Fibroblast of lung (primary cell): ENCODE measurements around the gene IL17B. TPM values are rescaled to one million over a fixed set of nuclear protein-coding genes. Genes with fewer than 3 reads are reported as not detected.

ENCODE experiments used
- DNase-seq, 2 donors: peaks; one replicate each; pipeline versions ENCODE4 v3.0.0 to v3.0.0-alpha.2; 2010; ENCODE audit warnings: low read depth in 2 of 2
- H2AFZ ChIP-seq: 2 replicates; pipeline ENCODE4 v1.5.1; 2012; ENCODE audit warnings: low read length, control low read depth, inconsistent platforms
- H3K27ac ChIP-seq: 2 replicates; pipeline ENCODE4 v1.5.1; 2011; ENCODE audit warnings: low read length, control low read depth; ENCODE audit not compliant: insufficient read depth
- H3K27me3 ChIP-seq: 2 replicates; pipeline ENCODE4 v1.5.1; 2011; ENCODE audit warnings: mild to moderate bottlenecking, low read length; ENCODE audit not compliant: control insufficient read depth, insufficient read depth
- H3K36me3 ChIP-seq: 2 replicates; pipeline ENCODE4 v1.5.1; 2011; ENCODE audit warnings: low read length; ENCODE audit not compliant: control insufficient read depth, insufficient read depth
- H3K4me1 ChIP-seq: 2 replicates; pipeline ENCODE4 v1.5.1; 2011; ENCODE audit warnings: low read length; ENCODE audit not compliant: control insufficient read depth, insufficient read depth; ENCODE audit errors: extremely low read depth
- H3K4me2 ChIP-seq: 2 replicates; pipeline ENCODE4 v1.5.1; 2011; ENCODE audit warnings: low read length, control low read depth; ENCODE audit not compliant: insufficient read depth; ENCODE audit errors: extremely low read depth
- H3K4me3 ChIP-seq, 4 experiments: fragments of 200-600 bp in 1 of 4; sonication (generic) in 1 of 4; replicated peaks in 1 of 4; 2 replicates each; pipeline ENCODE4 v1.5.1; 2011 to 2016; ENCODE audit warnings: low read length in 4 of 4, low read depth in 3 of 4, mild to moderate bottlenecking in 3 of 4, control low read depth in 2 of 4, inconsistent platforms in 1 of 4, mixed read lengths in 1 of 4; ENCODE audit not compliant: insufficient read depth in 1 of 4; ENCODE audit errors: control extremely low read depth in 1 of 4
- H3K79me2 ChIP-seq: 2 replicates; pipeline ENCODE4 v1.5.1; 2012; ENCODE audit warnings: mild to moderate bottlenecking, low read length, inconsistent platforms; ENCODE audit not compliant: control insufficient read depth, insufficient read depth
- H3K9ac ChIP-seq: 2 replicates; pipeline ENCODE4 v1.5.1; 2011; ENCODE audit warnings: mild to moderate bottlenecking, low read length, control low read depth; ENCODE audit not compliant: insufficient read depth
- H3K9me3 ChIP-seq: 2 replicates; pipeline ENCODE4 v1.5.1; 2012; ENCODE audit warnings: low read depth, low read length; ENCODE audit not compliant: control insufficient read depth, insufficient read depth
- H4K20me1 ChIP-seq: 2 replicates; pipeline ENCODE4 v1.5.1; 2011; ENCODE audit warnings: low read length; ENCODE audit not compliant: control insufficient read depth, insufficient read depth; ENCODE audit errors: extremely low read depth
- EZH2 ChIP-seq: IDR thresholded peaks from 2 replicates; pipeline ENCODE4 v1.5.1; 2012; ENCODE audit warnings: low read length, control low read depth, mild to moderate bottlenecking; ENCODE audit errors: missing control alignments
- polyA plus RNA-seq, 2 donors: library from polyadenylated mRNA; depleted of rRNA in 1 of 2; stranded (reverse) in 1 of 2; unstranded in 1 of 2; fragments of >200 nt; gene quantifications; 2 replicates each; pipeline ENCODE4 v1.2.1, GENCODE V29; 2011 to 2012; ENCODE audit warnings: missing spikeins in 1 of 2
- total RNA-seq: library from RNA; depleted of rRNA; stranded (reverse); fragments of >200 nt; gene quantifications from 2 replicates; pipeline ENCODE4 v1.2.1, GENCODE V29; 2014
- TF ChIP-seq, protein P1 (sequence below), 2 donors: IDR thresholded peaks in 1 of 2; conservative IDR thresholded peaks in 1 of 2; 1 replicate in 1 of 2; 2 replicates in 1 of 2; pipeline ENCODE4 v1.5.1; 2011 to 2012; ENCODE audit warnings: low read length in 2 of 2, control low read depth in 1 of 2, inconsistent platforms in 1 of 2, low read depth in 1 of 2, mild to moderate bottlenecking in 1 of 2

The IL17B gene
- total and polyA plus RNA-seq, 2 donors (not counting 1 experiment from before 2014, with no cell fraction given) = 0.34 TPM; not detected in 1

DNA sequence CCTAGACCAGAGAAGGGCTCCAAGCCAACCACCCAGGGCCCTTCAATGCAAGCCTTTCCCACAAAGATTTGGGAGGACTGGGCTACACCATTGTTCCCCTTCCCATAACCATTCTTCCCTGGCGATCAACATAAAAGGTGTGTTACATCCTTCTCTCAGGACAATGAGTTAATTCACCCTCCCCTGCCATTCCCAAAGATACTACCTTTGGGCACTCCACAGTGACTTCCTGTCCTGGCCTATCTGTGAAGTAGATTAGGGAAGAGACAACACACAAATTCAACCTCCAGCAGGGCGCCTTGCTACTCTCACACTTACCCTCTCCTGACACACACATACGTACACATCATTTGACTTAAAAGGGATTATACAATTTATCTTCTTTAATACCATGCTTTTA is 23.2 kb upstream of the IL17B start:
- peaks cover 8% of the 10 kb centered on the region for H3K79me2 ChIP-seq
- H2AFZ ChIP-seq = no peak overlapping the region
- no peak overlapping the region for H3K27ac ChIP-seq
- TF ChIP-seq, protein P1, sequence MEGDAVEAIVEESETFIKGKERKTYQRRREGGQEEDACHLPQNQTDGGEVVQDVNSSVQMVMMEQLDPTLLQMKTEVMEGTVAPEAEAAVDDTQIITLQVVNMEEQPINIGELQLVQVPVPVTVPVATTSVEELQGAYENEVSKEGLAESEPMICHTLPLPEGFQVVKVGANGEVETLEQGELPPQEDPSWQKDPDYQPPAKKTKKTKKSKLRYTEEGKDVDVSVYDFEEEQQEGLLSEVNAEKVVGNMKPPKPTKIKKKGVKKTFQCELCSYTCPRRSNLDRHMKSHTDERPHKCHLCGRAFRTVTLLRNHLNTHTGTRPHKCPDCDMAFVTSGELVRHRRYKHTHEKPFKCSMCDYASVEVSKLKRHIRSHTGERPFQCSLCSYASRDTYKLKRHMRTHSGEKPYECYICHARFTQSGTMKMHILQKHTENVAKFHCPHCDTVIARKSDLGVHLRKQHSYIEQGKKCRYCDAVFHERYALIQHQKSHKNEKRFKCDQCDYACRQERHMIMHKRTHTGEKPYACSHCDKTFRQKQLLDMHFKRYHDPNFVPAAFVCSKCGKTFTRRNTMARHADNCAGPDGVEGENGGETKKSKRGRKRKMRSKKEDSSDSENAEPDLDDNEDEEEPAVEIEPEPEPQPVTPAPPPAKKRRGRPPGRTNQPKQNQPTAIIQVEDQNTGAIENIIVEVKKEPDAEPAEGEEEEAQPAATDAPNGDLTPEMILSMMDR (conservative IDR thresholded peaks at IDR 0.05 in 1 of 2, IDR thresholded peaks at IDR 0.05 in 1 of 2; ENCODE audit: low read depth in 1 of 2, low read length in 2 of 2) = no peak
- no peaks in the 10 kb centered on the region for H3K9me3 ChIP-seq
- no peak overlapping the region for H3K9ac ChIP-seq
- no peak overlapping the region for H3K4me2 ChIP-seq
- peaks cover 35% of the 10 kb centered on the region for H3K4me1 ChIP-seq
- H4K20me1 ChIP-seq = no peaks in the 10 kb centered on the region
- H3K36me3 ChIP-seq = no peaks in the 10 kb centered on the region
- H3K4me3 ChIP-seq = no peak overlapping the region
- no peaks in the 10 kb centered on the region for H3K27me3 ChIP-seq
- DNase-seq = no peak

GRCh38 chr5:149401051-149401450 is 22.0 kb upstream of the IL17B start:
- DNase-seq = no peak
- H2AFZ ChIP-seq = no peak overlapping the region
- H3K36me3 ChIP-seq = no peaks in the 10 kb centered on the region
- H3K4me3 ChIP-seq = no peak overlapping the region
- H3K79me2 ChIP-seq = peaks cover 2% of the 10 kb centered on the region
- no peaks in the 10 kb centered on the region for H3K27me3 ChIP-seq
- TF ChIP-seq, protein P1 (conservative IDR thresholded peaks at IDR 0.05 in 1 of 2, IDR thresholded peaks at IDR 0.05 in 1 of 2; ENCODE audit: low read depth in 1 of 2, low read length in 2 of 2) = no peak
- no peak for TF ChIP-seq EZH2
- H4K20me1 ChIP-seq = no peaks in the 10 kb centered on the region
- H3K9me3 ChIP-seq = no peaks in the 10 kb centered on the region
- no peak overlapping the region for H3K9ac ChIP-seq
- H3K27ac ChIP-seq = no peak overlapping the region
- H3K4me2 ChIP-seq = no peak overlapping the region
- H3K4me1 ChIP-seq = peaks cover 32% of the 10 kb centered on the region

DNA sequence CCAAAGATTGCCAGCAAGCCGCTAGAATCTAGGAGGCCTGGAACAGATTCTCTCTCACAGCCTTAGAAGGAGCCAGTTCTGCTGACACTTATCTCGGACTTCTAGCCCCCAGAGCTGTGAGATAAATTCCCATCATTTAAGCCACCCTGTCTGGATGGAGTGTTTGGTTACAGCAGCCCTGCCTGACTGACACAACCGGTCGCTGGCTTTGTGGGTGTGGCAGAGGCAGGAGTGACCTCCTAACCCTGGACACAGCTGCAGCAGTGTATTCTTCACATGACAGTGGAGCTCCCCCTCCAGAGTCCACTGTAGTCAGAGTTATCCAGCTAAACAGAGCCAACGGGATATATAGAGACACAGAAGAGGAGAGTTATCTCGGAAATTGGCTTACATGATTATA is 21.2 kb upstream of the IL17B start:
- no peaks in the 10 kb centered on the region for H3K9me3 ChIP-seq
- H3K36me3 ChIP-seq = no peaks in the 10 kb centered on the region
- H3K79me2 ChIP-seq = no peaks in the 10 kb centered on the region
- H2AFZ ChIP-seq = no peak overlapping the region
- no peaks in the 10 kb centered on the region for H3K27me3 ChIP-seq
- no peak overlapping the region for H3K27ac ChIP-seq
- no peak overlapping the region for H3K4me2 ChIP-seq
- no peak overlapping the region for H3K4me3 ChIP-seq
- H4K20me1 ChIP-seq = no peaks in the 10 kb centered on the region
- TF ChIP-seq, protein P1 (conservative IDR thresholded peaks at IDR 0.05 in 1 of 2, IDR thresholded peaks at IDR 0.05 in 1 of 2; ENCODE audit: low read depth in 1 of 2, low read length in 2 of 2) = no peak
- TF ChIP-seq EZH2 = no peak
- DNase-seq = no peak
- no peak overlapping the region for H3K9ac ChIP-seq
- peaks cover 25% of the 10 kb centered on the region for H3K4me1 ChIP-seq
